Erythroblast (primary cell): ENCODE measurements around the gene SYDE1.

Experiments used
- GATA1 ChIP-seq: IDR thresholded peaks from 2 replicates; pipeline ENCODE4 v1.6.1; 2011; ENCODE audit warnings: low read depth, mild to moderate bottlenecking, control low read depth, low read length, moderate library complexity
- POLR2A ChIP-seq: IDR thresholded peaks from 2 replicates; pipeline ENCODE4 v1.6.1; 2011; ENCODE audit warnings: mild to moderate bottlenecking, low read length

DNA sequence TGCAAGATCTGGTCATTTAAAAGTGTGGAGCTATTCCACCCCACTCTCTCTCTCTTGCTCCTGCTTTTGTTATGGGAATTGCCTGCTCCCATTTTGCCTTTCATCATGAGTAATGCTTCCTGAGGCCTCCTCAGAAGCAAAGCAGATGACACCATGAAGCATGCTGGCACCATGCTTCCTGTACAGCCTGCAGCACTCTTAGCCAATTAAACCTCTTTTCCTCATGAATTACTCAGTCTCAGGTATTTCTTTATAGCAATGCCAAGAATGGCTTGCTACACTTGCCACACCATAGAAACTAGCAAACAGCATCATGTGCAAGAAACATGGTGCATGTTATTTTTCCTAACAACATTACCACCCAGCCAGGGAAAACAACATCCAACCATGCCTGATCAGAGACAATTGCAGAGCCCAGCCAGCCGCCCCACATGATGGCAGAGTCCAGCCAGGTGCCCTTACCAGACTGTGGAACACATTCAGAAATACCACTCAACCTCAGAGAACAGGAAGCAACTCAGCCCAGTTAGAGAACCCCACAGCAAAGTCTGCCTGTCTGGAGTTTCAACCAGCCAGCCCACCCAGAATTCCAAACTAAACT, 36.9 kb downstream of the SYDE1 start:
- TF ChIP-seq POLR2A (no peak), GATA1 (no peak)
